IMR-90 (cell line): ENCODE results near the gene AGAP1. TPM values are rescaled to one million over a fixed set of nuclear protein-coding genes. Genes with fewer than 3 reads are reported as not detected.

ENCODE experiments used
- ATAC-seq: fragments of 200-7000 bp; cut with Tn5 transposase; 2 replicates; pipeline ENCODE4 v1.9.1; 2020; ENCODE audit warnings: low read depth, mild to moderate bottlenecking, moderate library complexity
- BruUV-seq: library from RNA; stranded (reverse); fragments of 400-500 nt; replicated peaks from 2 replicates; lab custom pipeline; 2021; lab: Mats Ljungman, UMichigan
- CTCF ChIA-PET: fragments of 300-600 bp; formaldehyde crosslinking; extraction: SDS; loops from one replicate; lab custom pipeline; 2021; ENCODE audit warnings: antibody characterized with exemption; lab: Yijun Ruan, JAX
- POLR2A ChIA-PET: fragments of 300-600 bp; sonication (Branson Sonifier 250); formaldehyde crosslinking; loops from one replicate; lab custom pipeline; 2022; ENCODE audit warnings: antibody characterized with exemption; ENCODE audit not compliant: unreplicated experiment; lab: Charles Lee
- DNase-seq: peaks from one replicate; pipeline ENCODE4 v3.0.0; 2013
- H2AFZ ChIP-seq: replicated peaks from 2 replicates; pipeline ENCODE3; 2013; ENCODE audit warnings: low read length, mild to moderate bottlenecking; ENCODE audit not compliant: poor library complexity
- H2AK5ac ChIP-seq: 2 replicates; pipeline ENCODE4 v1.6.1; 2013; ENCODE audit warnings: low read depth, low read length, inconsistent platforms
- H2AK9ac ChIP-seq: replicated peaks from 2 replicates; pipeline ENCODE3; 2013; ENCODE audit warnings: mild to moderate bottlenecking, low read depth, low read length, moderate library complexity; ENCODE audit not compliant: poor library complexity
- H2BK120ac ChIP-seq: 2 replicates; pipeline ENCODE4 v1.6.1; 2013; ENCODE audit warnings: low read depth, low read length, inconsistent platforms
- H2BK15ac ChIP-seq: 3 replicates; pipeline ENCODE4 v1.6.1; 2013; ENCODE audit warnings: low read depth, low read length, inconsistent platforms
- H2BK20ac ChIP-seq: 2 replicates; pipeline ENCODE4 v1.6.1; 2013; ENCODE audit warnings: low read depth, mild to moderate bottlenecking, inconsistent platforms, low read length, moderate library complexity
- H2BK5ac ChIP-seq: 2 replicates; pipeline ENCODE4 v1.6.1; 2013; ENCODE audit warnings: mild to moderate bottlenecking, low read depth, low read length, inconsistent platforms; ENCODE audit not compliant: poor library complexity, severe bottlenecking
- H3K14ac ChIP-seq: replicated peaks from 2 replicates; pipeline ENCODE4 v1.6.1; 2013; ENCODE audit warnings: low read depth, low read length, inconsistent platforms
- H3K18ac ChIP-seq: 2 replicates; pipeline ENCODE4 v1.6.1; 2013; ENCODE audit warnings: low read depth, low read length, control low read depth
- H3K23ac ChIP-seq: 2 replicates; pipeline ENCODE4 v1.6.1; 2013; ENCODE audit warnings: low read depth, low read length, inconsistent platforms
- H3K27ac ChIP-seq: 2 replicates; pipeline ENCODE4 v1.5.1; 2013; ENCODE audit warnings: mild to moderate bottlenecking, control low read depth, low read length; ENCODE audit not compliant: insufficient read depth
- H3K27me3 ChIP-seq: 2 replicates; pipeline ENCODE4 v1.6.1; 2013; ENCODE audit warnings: low read length; ENCODE audit not compliant: control insufficient read depth, insufficient read depth
- H3K36me3 ChIP-seq: 2 replicates; pipeline ENCODE4 v1.6.1; 2013; ENCODE audit warnings: low read length, mixed read lengths; ENCODE audit not compliant: control insufficient read depth, insufficient read depth
- H3K4ac ChIP-seq: 2 replicates; pipeline ENCODE4 v1.6.1; 2013; ENCODE audit warnings: low read depth, low read length, inconsistent platforms
- H3K4me1 ChIP-seq: 2 replicates; pipeline ENCODE4 v1.6.1; 2013; ENCODE audit warnings: low read length, mixed read lengths; ENCODE audit not compliant: control insufficient read depth, insufficient read depth
- H3K4me2 ChIP-seq: 2 replicates; pipeline ENCODE4 v1.6.1; 2013; ENCODE audit warnings: low read depth, mild to moderate bottlenecking, control low read depth, low read length, moderate library complexity
- H3K4me3 ChIP-seq: 2 replicates; pipeline ENCODE4 v1.5.1; 2013; ENCODE audit warnings: low read depth, mild to moderate bottlenecking, control low read depth, low read length, moderate library complexity; ENCODE audit not compliant: insufficient read depth
- H3K56ac ChIP-seq: 2 replicates; pipeline ENCODE4 v1.6.1; 2013; ENCODE audit warnings: low read length, inconsistent platforms; ENCODE audit not compliant: insufficient read depth; ENCODE audit errors: extremely low read depth
- H3K79me1 ChIP-seq, 2 experiments: 2 replicates each; pipeline ENCODE4 v1.6.1; 2013; ENCODE audit warnings: low read length in 2 of 2, inconsistent platforms in 1 of 2, low read depth in 1 of 2
- H3K9ac ChIP-seq: 2 replicates; pipeline ENCODE4 v1.6.1; 2013; ENCODE audit warnings: low read depth, low read length, control low read depth
- H3K9me1 ChIP-seq: 2 replicates; pipeline ENCODE4 v1.6.1; 2013; ENCODE audit warnings: low read length, inconsistent platforms; ENCODE audit not compliant: insufficient read depth
- H3K9me3 ChIP-seq: 2 replicates; pipeline ENCODE4 v1.6.1; 2013; ENCODE audit warnings: low read length; ENCODE audit not compliant: control insufficient read depth, insufficient read depth
- H4K20me1 ChIP-seq: 2 replicates; pipeline ENCODE4 v1.6.1; 2013; ENCODE audit warnings: low read length, inconsistent platforms; ENCODE audit not compliant: insufficient read depth
- H4K5ac ChIP-seq: 2 replicates; pipeline ENCODE4 v1.6.1; 2013; ENCODE audit warnings: mild to moderate bottlenecking, low read depth, low read length, control low read depth
- H4K8ac ChIP-seq, 2 experiments: 2 replicates each; pipeline ENCODE4 v1.6.1; 2013; ENCODE audit warnings: low read depth in 2 of 2, low read length in 2 of 2, control low read depth in 1 of 2, inconsistent platforms in 1 of 2
- H4K91ac ChIP-seq: 2 replicates; pipeline ENCODE4 v1.6.1; 2013; ENCODE audit warnings: low read depth, low read length, inconsistent platforms; ENCODE audit not compliant: insufficient read depth
- BHLHE40 ChIP-seq: fragments of 150-350 bp; IDR thresholded peaks from 2 replicates; pipeline ENCODE4 v1.6.1; 2016; ENCODE audit warnings: mild to moderate bottlenecking, low read depth, low read length
- CTCF ChIP-seq: conservative IDR thresholded peaks from 2 replicates; pipeline ENCODE4 v1.5.1; 2012; ENCODE audit warnings: mild to moderate bottlenecking, low read depth, low read length, improper control_type of control experiment
- ELK1 ChIP-seq: fragments of 150-350 bp; IDR thresholded peaks from 2 replicates; pipeline ENCODE4 v1.6.1; 2016; ENCODE audit warnings: low read depth, mild to moderate bottlenecking, low read length, moderate library complexity, borderline replicate concordance
- FOS ChIP-seq: fragments of 150-350 bp; IDR thresholded peaks from 2 replicates; pipeline ENCODE4 v1.6.1; 2016; ENCODE audit warnings: low read depth, low read length
- MAFK ChIP-seq: IDR thresholded peaks from 2 replicates; pipeline ENCODE4 v1.6.1; 2012; ENCODE audit warnings: low read depth, low read length, improper control_type of control experiment
- MAZ ChIP-seq: IDR thresholded peaks from 2 replicates; pipeline ENCODE4 v1.6.1; 2012; ENCODE audit warnings: low read depth, mild to moderate bottlenecking, low read length, improper control_type of control experiment, moderate library complexity, borderline replicate concordance
- NFE2L2 ChIP-seq: fragments of 150-350 bp; IDR thresholded peaks from 2 replicates; pipeline ENCODE4 v1.6.1; 2016; ENCODE audit warnings: low read depth, mild to moderate bottlenecking, low read length
- POLR2A ChIP-seq: IDR thresholded peaks from 2 replicates; pipeline ENCODE4 v1.6.1; 2012; ENCODE audit warnings: mild to moderate bottlenecking, low read depth, low read length
- RAD21 ChIP-seq: IDR thresholded peaks from 2 replicates; pipeline ENCODE4 v1.6.1; 2012; ENCODE audit warnings: low read length, improper control_type of control experiment
- RCOR1 ChIP-seq: IDR thresholded peaks from 2 replicates; pipeline ENCODE4 v1.6.1; 2012; ENCODE audit warnings: mild to moderate bottlenecking, low read length, improper control_type of control experiment; ENCODE audit not compliant: insufficient replicate concordance
- RFX5 ChIP-seq: IDR thresholded peaks from 2 replicates; pipeline ENCODE4 v1.8.0; 2012; ENCODE audit warnings: low read depth, mild to moderate bottlenecking, low read length, moderate library complexity
- SMC3 ChIP-seq: fragments of 150-350 bp; IDR thresholded peaks from 2 replicates; pipeline ENCODE4 v1.6.1; 2016; ENCODE audit warnings: low read depth, mild to moderate bottlenecking, antibody characterized with exemption, low read length, moderate library complexity
- USF2 ChIP-seq: fragments of 150-350 bp; IDR thresholded peaks from 2 replicates; pipeline ENCODE4 v1.6.1; 2017; ENCODE audit warnings: mild to moderate bottlenecking, antibody characterized with exemption, low read length, low read depth
- WGBS, 2 experiments: methylation state at CpG; one replicate each; pipeline versions ENCODE4 v1.1.5 to v1.1.7; 2013; ENCODE audit warnings: missing lambda C conversion rate in 2 of 2; ENCODE audit not compliant: insufficient read length in 1 of 2; ENCODE audit errors: extremely low coverage in 2 of 2; 5-methylcytosine and 5-hydroxymethylcytosine counted together
- dilution Hi-C: fragments of 300-500 bp; cut with HindIII; formaldehyde crosslinking; loops from one replicate; pipeline ENCODE4 v1.14.3; 2018; ENCODE audit warnings: low sequenced_read_pairs; ENCODE audit not compliant: unreplicated experiment
- in situ Hi-C: fragments of 300-500 bp; cut with MboI; formaldehyde crosslinking; loops from 3 replicates; pipeline ENCODE4 v1.14.3; 2019; ENCODE audit warnings: low sequenced_read_pairs, inconsistent platforms, mixed read lengths
- intact Hi-C: fragments of 100-400 bp; cut with micrococcal nuclease; formaldehyde crosslinking; loops from 2 replicates; pipeline ENCODE4 v1.10.0; 2022
- polyA plus RNA-seq, 3 experiments: library from polyadenylated mRNA; depleted of rRNA; stranded (reverse); fragments of >200 nt; gene quantifications; 2 replicates each; pipeline ENCODE4 v1.2.3, GENCODE V29; 2012; ENCODE audit warnings: low replicate concordance in 1 of 3
- total RNA-seq: library from RNA; depleted of rRNA; stranded (reverse); fragments of >200 nt; gene quantifications from 2 replicates; pipeline ENCODE4 v1.2.3, GENCODE V29; 2012

AGAP1 gene
- total and polyA plus RNA-seq, 2 of the 4 experiments (the other 2 are of a cell fraction) = 15.1 to 16.4 TPM

- no peak overlapping the region for H3K4me3 ChIP-seq
- in situ Hi-C loops = no loop called here
- H3K18ac ChIP-seq = no peak overlapping the region
- H3K79me1 ChIP-seq = no peaks in the 10 kb centered on the region; a peak in 1 of 4 replicates
- DNase-seq (no peak), ATAC-seq (no peak)
- H3K4me2 ChIP-seq = no peak overlapping the region
- no peak overlapping the region for H4K5ac ChIP-seq
- POLR2A ChIA-PET = no interaction called here
- WGBS, 2 experiments = 100% methylated on average over 1 of the region's 8 CpGs; no CpG with 5 or more reads in 1 of the 2 experiments
- no peak overlapping the region for H3K23ac ChIP-seq
- H3K56ac ChIP-seq = no peak overlapping the region
- no peak overlapping the region for H3K4ac ChIP-seq
- H4K8ac ChIP-seq = no peak overlapping the region
- H2AK9ac ChIP-seq = no peak overlapping the region
- no peaks in the 10 kb centered on the region; the same call in 1 of the 2 replicates for H3K9me3 ChIP-seq
- H3K27ac ChIP-seq = no peak overlapping the region
- BruUV-seq = no TSS peak
- H2BK120ac ChIP-seq = no peak overlapping the region
- H4K20me1 ChIP-seq = no peaks in the 10 kb centered on the region; the same call in 1 of the 2 replicates
- H2BK20ac ChIP-seq = no peak overlapping the region
- dilution Hi-C loops = no loop called here
- H2BK15ac ChIP-seq = no peak overlapping the region
- no peak overlapping the region for H2AK5ac ChIP-seq
- H3K9ac ChIP-seq = no peak overlapping the region
- peaks cover 4% of the 10 kb centered on the region for H3K9me1 ChIP-seq
- H3K36me3 ChIP-seq = peaks cover 6% of the 10 kb centered on the region; the same call in 1 of the 2 replicates
- no peak overlapping the region for H4K91ac ChIP-seq
- TF ChIP-seq CTCF (no peak), SMC3 (no peak), POLR2A (no peak), BHLHE40 (no peak), RAD21 (no peak), FOS (no peak), MAFK (no peak), RFX5 (no peak), NFE2L2 (no peak), RCOR1 (no peak), ELK1 (no peak), USF2 (no peak), MAZ (no peak)
- intact Hi-C loops = no loop called here
- H3K4me1 ChIP-seq = no peaks in the 10 kb centered on the region; the same call in 1 of the 2 replicates
- no peak overlapping the region for H2AFZ ChIP-seq
- no peaks in the 10 kb centered on the region for H3K27me3 ChIP-seq
- H2BK5ac ChIP-seq = no peak overlapping the region
- CTCF ChIA-PET = no interaction called here
- no peak overlapping the region for H3K14ac ChIP-seq
Observed at GRCh38 chr2:235897992-235898391, 404.1 kb downstream of the AGAP1 start.
